GM23338 (cell line): ENCODE results near the gene EXOG. TPM values are rescaled to one million over a fixed set of nuclear protein-coding genes. Genes with fewer than 3 reads are reported as not detected.

Experiments
- ATAC-seq: fragments of 200-7000 bp; cut with Tn5 transposase; 3 replicates; pipeline ENCODE4 v1.9.1; 2020
- DNase-seq: peaks from one replicate; pipeline ENCODE4 v3.0.0-alpha.2; 2015; ENCODE audit warnings: low spot score
- H2AFZ ChIP-seq: fragments of 200-600 bp; sonication (generic); 2 replicates; pipeline ENCODE4 v1.8.0; 2016; ENCODE audit warnings: antibody characterized with exemption, mild to moderate bottlenecking, moderate library complexity
- H3F3A ChIP-seq: fragments of 200-600 bp; sonication (generic); replicated peaks from 2 replicates; pipeline ENCODE4 v1.8.0; 2017; ENCODE audit warnings: antibody characterized with exemption, mixed run types, low read depth
- H3K27ac ChIP-seq: fragments of 200-600 bp; sonication (generic); 2 replicates; pipeline ENCODE4 v1.6.1; 2016; ENCODE audit warnings: low read depth
- H3K27me3 ChIP-seq: fragments of 200-600 bp; sonication (generic); 2 replicates; pipeline ENCODE4 v1.8.0; 2016; ENCODE audit warnings: mild to moderate bottlenecking, mixed run types, moderate library complexity; ENCODE audit not compliant: insufficient read depth
- H3K36me3 ChIP-seq: fragments of 200-600 bp; sonication (generic); 2 replicates; pipeline ENCODE4 v1.8.0; 2016; ENCODE audit warnings: mild to moderate bottlenecking; ENCODE audit not compliant: insufficient read depth
- H3K4me1 ChIP-seq: fragments of 200-600 bp; sonication (generic); 2 replicates; pipeline ENCODE4 v1.8.0; 2016; ENCODE audit warnings: mild to moderate bottlenecking, moderate library complexity; ENCODE audit not compliant: insufficient read depth
- H3K4me2 ChIP-seq: fragments of 200-600 bp; sonication (generic); 2 replicates; pipeline ENCODE4 v1.7.1; 2017; ENCODE audit warnings: mixed run types
- H3K4me3 ChIP-seq: fragments of 200-600 bp; sonication (generic); 2 replicates; pipeline ENCODE4 v1.6.1; 2016; ENCODE audit warnings: mixed run types
- H3K79me2 ChIP-seq: fragments of 200-600 bp; sonication (generic); replicated peaks from 2 replicates; pipeline ENCODE4 v1.8.0; 2017; ENCODE audit warnings: mild to moderate bottlenecking; ENCODE audit not compliant: insufficient read depth
- H3K9me2 ChIP-seq: fragments of 200-600 bp; sonication (generic); 2 replicates; pipeline ENCODE4 v1.8.0; 2017; ENCODE audit not compliant: insufficient read depth
- H4K20me1 ChIP-seq: fragments of 200-600 bp; sonication (generic); replicated peaks from 2 replicates; pipeline ENCODE4 v1.8.0; 2017; ENCODE audit warnings: mild to moderate bottlenecking; ENCODE audit not compliant: insufficient read depth
- H3K27ac Mint-ChIP-seq: 2 replicates; pipeline ENCODE4 v1.8.0; 2020; ENCODE audit warnings: inconsistent platforms, mild to moderate bottlenecking, moderate library complexity, mixed read lengths
- H3K27me3 Mint-ChIP-seq: 3 replicates; pipeline ENCODE4 v1.8.0; 2022; ENCODE audit warnings: low read depth, mild to moderate bottlenecking, moderate library complexity, mixed read lengths, inconsistent platforms; ENCODE audit not compliant: insufficient read depth, poor library complexity
- H3K36me3 Mint-ChIP-seq: 3 replicates; pipeline ENCODE4 v1.8.0; 2021; ENCODE audit warnings: low read depth, mild to moderate bottlenecking, inconsistent platforms, moderate library complexity, mixed read lengths
- H3K4me1 Mint-ChIP-seq: 3 replicates; pipeline ENCODE4 v1.8.0; 2020; ENCODE audit warnings: mild to moderate bottlenecking, inconsistent platforms, mixed read lengths
- H3K4me3 Mint-ChIP-seq: 3 replicates; pipeline ENCODE4 v1.8.0; 2021; ENCODE audit warnings: moderate library complexity, mild to moderate bottlenecking, inconsistent platforms, mixed read lengths
- H3K9me3 Mint-ChIP-seq: 3 replicates; pipeline ENCODE4 v1.8.0; 2020; ENCODE audit warnings: moderate library complexity, mild to moderate bottlenecking, inconsistent platforms, mixed read lengths
- CREB1 ChIP-seq: fragments of 250-450 bp; sonication (Bioruptor Pico); IDR thresholded peaks from 2 replicates; pipeline ENCODE4 v1.5.0; 2020; ENCODE audit warnings: low read depth, mild to moderate bottlenecking, moderate library complexity
- CTCF ChIP-seq, 2 experiments: fragments of 200-600 bp in 1 of 2; sonication (generic) in 1 of 2; conservative IDR thresholded peaks; 2 replicates each; pipeline versions ENCODE4 v1.5.1 to v1.6.1; 2016 to 2017; ENCODE audit warnings: antibody characterized with exemption in 2 of 2, low read depth in 2 of 2, mild to moderate bottlenecking in 2 of 2, moderate library complexity in 1 of 2
- ETS1 ChIP-seq: IDR thresholded peaks from 2 replicates; pipeline ENCODE4 v1.6.1; 2016; ENCODE audit warnings: antibody characterized with exemption
- EZH2phosphoT487 ChIP-seq: fragments of 200-600 bp; sonication (generic); IDR thresholded peaks from one replicate; pipeline ENCODE4 v1.8.1; 2018; ENCODE audit warnings: antibody characterized with exemption; ENCODE audit not compliant: unreplicated experiment
- JUNB ChIP-seq: IDR thresholded peaks from one replicate; pipeline ENCODE4 v1.6.1; 2016; ENCODE audit warnings: antibody characterized with exemption; ENCODE audit not compliant: unreplicated experiment
- NANOG ChIP-seq: IDR thresholded peaks from 2 replicates; pipeline ENCODE4 v1.6.1; 2016; ENCODE audit warnings: antibody characterized with exemption, borderline replicate concordance
- POLR2AphosphoS5 ChIP-seq: IDR thresholded peaks from 2 replicates; pipeline ENCODE4 v1.6.1; 2016; ENCODE audit warnings: antibody characterized with exemption, low read depth
- REST ChIP-seq: IDR thresholded peaks from one replicate; pipeline ENCODE4 v1.6.1; 2018; ENCODE audit warnings: antibody characterized with exemption; ENCODE audit not compliant: unreplicated experiment
- STAT1 ChIP-seq: IDR thresholded peaks from one replicate; pipeline ENCODE4 v1.6.1; 2016; ENCODE audit warnings: antibody characterized with exemption; ENCODE audit not compliant: unreplicated experiment
- ZNF114 ChIP-seq: fragments of 250-450 bp; sonication (Bioruptor Pico); IDR thresholded peaks from 2 replicates; pipeline ENCODE4 v1.5.0; 2020; ENCODE audit warnings: mild to moderate bottlenecking, moderate library complexity
- ZNF462 ChIP-seq: fragments of 250-450 bp; sonication (Bioruptor Pico); IDR thresholded peaks from 2 replicates; pipeline ENCODE4 v1.5.0; 2020; ENCODE audit warnings: mild to moderate bottlenecking, moderate library complexity
- polyA plus RNA-seq: library from polyadenylated mRNA; unstranded; fragments of >200 nt; fragmentation: Nextera tagmentation; extraction: Ambion mirVana; gene quantifications from 2 replicates; pipeline ENCODE4 v1.2.1, GENCODE V29; 2016
- total RNA-seq: library from RNA; depleted of rRNA; stranded (reverse); fragments of >200 nt; shearing (Covaris generic); gene quantifications from 2 replicates; pipeline ENCODE4 v1.2.3, GENCODE V29; 2014

The EXOG gene
- total and polyA plus RNA-seq, 2 experiments from 2014 or later = 9.7 to 11.3 TPM

GRCh38 chr3:38468765-38469164, 27.4 kb upstream of the EXOG start (continued):
- TF ChIP-seq JUNB (no peak), STAT1 (no peak), ETS1 (no peak), REST (no peak), EZH2phosphoT487 (no peak)

- Histone ChIP-seq H3K4me3 (no peak overlapping the region), H3K4me2 (no peak overlapping the region), H3K27ac (no peak overlapping the region), H3K27me3 (no peaks in the 10 kb centered on the region), H3F3A (no peaks in the 10 kb centered on the region), H3K79me2 (peaks cover 100% of the 10 kb centered on the region), H3K9me2 (no peaks in the 10 kb centered on the region), H2AFZ (no peak overlapping the region), H3K4me1 (no peaks in the 10 kb centered on the region), H4K20me1 (peaks cover 56% of the 10 kb centered on the region), H3K36me3 (no peaks in the 10 kb centered on the region)
- Mint-ChIP-seq H3K36me3 (peaks cover 47% of the 10 kb centered on the region), H3K27me3 (no peaks in the 10 kb centered on the region), H3K9me3 (peaks cover 43% of the 10 kb centered on the region), H3K4me1 (peaks cover 15% of the 10 kb centered on the region), H3K27ac (no peak overlapping the region), H3K4me3 (no peak overlapping the region)
- DNase-seq (no peak), ATAC-seq (no peak)
- TF ChIP-seq CTCF (conservative IDR thresholded peaks at IDR 0.05; ENCODE audit: low read depth in 2 of 2) (no peak), NANOG (no peak), ZNF114 (CRISPR knock-in tag) (no peak), CREB1 (CRISPR knock-in tag) (no peak), STAT1 (no peak), JUNB (no peak), POLR2AphosphoS5 (no peak), ZNF462 (CRISPR knock-in tag) (no peak)
These were observed 26.3 kb upstream of the EXOG start for GRCh38 chr3:38469852-38470251.
